Effector CD4-positive, alpha-beta T cell (primary cell): ENCODE data around the gene DTYMK.
"Not testable (repeated sequence)": the region's sequence is repeated elsewhere in the genome, so short reads cannot be mapped to it uniquely, and the experiment has no call there.

Experiments
- DNase-seq: peaks from one replicate; pipeline ENCODE4 v3.0.0-alpha.2; 2020

The DTYMK gene

DNA sequence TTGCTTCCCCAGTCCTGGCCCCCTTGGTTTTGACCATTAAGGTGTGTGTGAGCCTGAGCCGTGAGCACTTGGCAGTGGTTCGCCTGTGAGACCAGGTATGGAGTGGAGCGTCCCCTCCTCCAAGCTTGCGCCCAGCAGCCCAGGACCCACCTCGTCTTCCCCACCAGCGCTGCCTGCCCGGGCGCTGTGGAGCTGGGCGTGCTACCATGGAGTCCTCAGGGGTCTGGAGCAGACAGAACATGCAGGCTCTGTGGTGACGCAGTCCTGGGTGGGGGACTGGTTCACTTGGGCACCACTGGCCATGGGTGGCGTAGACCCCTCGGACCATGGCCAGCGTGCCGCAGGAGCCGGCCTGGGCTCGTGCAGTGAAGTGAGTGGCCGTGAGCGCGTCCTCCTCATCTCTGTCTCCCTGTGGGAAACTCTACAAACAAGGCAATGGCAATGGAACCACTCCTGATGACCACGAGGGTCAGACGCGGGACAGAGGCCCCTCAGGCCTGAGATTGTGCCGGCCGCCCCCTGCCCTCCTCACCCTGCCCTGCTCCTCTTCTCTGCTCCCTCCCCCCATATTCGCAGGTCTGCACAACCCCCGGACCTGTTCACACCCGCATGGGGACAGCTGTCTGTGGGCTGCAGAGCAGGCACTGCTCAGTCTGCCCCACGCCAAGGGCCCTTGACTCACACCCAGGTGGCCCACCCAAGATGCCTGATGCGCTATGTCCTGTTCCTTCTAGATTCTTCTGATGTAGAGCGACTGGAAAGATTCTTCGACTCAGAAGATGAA is 15.0 kb downstream of the DTYMK start:
- no peak for DNase-seq

DNA sequence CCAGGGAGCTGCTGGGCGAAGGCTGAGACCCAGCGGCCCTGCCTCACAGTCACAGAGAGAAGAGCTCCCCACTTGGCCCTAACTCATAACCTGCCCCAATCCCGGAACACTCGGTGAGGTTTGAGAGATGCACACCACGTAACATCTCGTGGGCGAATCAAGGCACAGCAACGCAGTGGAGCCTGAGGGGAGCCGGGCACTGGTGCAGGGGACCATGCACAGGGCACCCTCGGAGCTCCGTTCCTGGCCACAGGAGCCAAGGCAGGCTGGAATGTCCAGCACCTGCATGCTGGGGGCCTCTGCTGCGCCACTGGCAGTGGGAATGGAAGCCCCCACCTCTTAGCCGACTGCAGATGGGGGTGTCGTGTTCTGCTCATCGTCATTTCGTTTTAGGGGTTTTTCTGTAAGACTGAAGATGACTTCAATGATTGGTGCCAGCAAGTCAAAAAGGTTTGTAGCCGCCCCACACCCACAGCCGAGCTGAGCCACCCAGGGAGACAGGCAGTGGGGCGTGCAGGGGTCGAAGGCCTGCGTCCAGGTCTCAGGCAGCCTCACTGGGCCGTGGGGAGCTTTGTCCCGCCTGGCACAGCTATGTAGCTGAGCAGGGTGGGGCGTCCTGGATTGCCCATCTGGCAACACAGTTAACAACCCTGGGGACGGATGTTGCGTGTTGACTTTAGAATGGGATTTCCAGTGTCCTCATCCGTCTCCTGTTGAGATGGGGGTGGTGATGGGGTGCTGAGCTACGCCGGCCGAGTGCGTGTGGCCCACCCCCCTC is 16.1 kb downstream of the DTYMK start:
- no peak for DNase-seq

GRCh38 chr2:241668839-241669238 is 17.8 kb downstream of the DTYMK start:
- no peak for DNase-seq

- no peak for DNase-seq
Measured at GRCh38 chr2:241668354-241668753, 18.3 kb downstream of the DTYMK start.

GRCh38 chr2:241666627-241667400 is 19.8 kb downstream of the DTYMK start:
- no peak for DNase-seq

- no peak for DNase-seq
Measured at GRCh38 chr2:241665731-241666440, 20.7 kb downstream of the DTYMK start.

DNA sequence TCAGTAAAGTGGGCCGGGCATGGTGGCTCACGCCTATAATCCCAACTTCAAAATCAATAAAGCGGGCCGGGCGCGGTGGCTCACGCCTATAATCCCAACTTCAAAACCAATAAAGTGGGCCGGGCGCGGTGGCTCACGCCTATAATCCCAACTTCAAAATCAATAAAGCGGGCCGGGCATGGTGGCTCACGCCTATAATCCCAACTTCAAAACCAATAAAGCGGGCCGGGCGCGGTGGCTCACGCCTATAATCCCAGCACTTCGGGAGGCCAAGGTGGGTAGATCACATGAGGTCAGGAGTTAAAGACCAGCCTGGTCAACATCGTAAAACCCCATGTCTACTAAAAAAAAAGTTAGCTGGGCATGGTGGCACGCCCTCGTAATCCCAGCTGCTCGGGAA is 23.9 kb downstream of the DTYMK start:
- not testable (repeated sequence) for DNase-seq

DNA sequence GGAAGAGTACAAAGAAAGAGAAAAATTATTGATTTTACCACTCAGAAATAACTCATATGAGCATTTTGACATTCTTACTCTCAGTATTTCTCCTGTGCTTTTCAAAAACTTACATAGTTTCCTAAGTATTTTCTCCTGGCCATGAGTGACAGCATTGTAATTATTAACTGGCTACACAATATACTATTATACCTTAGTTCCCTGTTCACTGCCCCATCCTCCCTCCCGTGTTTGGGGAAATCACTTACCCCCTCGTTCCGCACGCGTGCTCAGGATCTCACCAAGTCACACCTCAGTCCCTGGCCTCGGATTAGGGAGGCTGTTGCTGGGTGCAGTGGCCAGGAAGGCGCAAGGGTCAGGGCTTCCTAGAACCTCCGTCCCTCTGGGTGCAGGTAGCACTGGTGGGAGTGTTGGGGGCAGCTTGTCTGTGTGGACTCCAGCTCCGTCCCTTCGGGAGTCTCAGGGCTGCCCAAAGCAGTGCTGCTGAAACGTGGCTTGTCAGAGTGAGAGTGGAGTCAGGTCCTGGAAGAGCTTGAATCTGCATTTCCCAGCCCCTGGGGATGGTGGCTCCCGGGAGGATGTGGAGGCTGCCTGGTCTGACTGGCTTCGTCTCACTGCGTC is 25.9 kb downstream of the DTYMK start:
- DNase-seq = no peak

GRCh38 chr2:241659150-241659739 is 27.4 kb downstream of the DTYMK start:
- DNase-seq = no peak

GRCh38 chr2:241658296-241658695 is 28.3 kb downstream of the DTYMK start:
- no peak for DNase-seq

DNA sequence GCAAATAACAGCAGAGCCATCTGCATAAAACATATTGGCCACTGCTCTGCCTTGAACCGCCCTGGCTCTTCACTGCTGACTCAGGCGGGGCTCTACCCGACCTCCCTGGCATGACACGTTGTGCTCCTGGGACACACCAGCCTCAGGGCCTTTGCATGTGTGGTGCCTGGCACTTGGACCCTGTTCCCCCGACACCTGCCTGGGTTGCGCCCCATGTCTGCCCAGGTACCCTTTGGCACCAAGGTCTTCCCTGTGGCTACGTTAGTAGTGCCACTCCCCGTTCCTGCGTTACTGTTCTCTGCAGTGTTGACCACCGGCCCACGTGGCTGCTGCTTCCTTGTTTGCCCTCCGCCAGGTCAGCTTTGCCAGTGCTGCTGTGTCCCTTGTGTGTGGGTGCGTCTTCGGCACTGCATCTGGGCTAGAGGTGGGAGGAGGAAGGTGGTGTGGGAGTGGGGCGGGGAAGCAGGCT is 28.8 kb downstream of the DTYMK start:
- DNase-seq = no peak

DNA sequence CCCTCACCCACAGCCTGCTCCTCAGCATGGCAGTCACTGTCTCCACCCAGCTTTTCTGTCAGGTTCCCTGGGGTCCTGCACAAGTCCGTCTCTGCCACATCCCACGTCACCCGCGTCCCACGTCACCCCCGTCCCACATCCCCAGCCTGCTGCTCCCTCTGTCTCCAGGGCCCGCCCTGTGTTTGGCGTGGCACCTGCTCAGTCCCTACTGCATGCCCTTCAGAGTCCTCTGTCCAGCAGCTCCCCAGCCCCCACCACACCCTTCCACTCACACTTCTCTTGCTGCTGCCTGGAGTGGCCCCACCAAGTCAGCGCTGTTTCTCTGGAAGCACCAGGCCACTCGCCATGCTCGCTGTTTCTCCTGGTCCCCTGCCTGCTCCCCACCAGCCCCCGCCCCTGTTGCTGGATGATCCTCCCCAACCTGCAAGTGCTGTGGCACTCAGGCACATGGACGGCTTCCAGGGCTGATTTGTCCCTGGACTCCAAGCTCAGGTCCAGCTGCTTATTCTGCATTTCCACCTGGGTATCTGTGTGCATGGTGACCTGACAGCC is 30.3 kb downstream of the DTYMK start:
- no peak for DNase-seq

DNA sequence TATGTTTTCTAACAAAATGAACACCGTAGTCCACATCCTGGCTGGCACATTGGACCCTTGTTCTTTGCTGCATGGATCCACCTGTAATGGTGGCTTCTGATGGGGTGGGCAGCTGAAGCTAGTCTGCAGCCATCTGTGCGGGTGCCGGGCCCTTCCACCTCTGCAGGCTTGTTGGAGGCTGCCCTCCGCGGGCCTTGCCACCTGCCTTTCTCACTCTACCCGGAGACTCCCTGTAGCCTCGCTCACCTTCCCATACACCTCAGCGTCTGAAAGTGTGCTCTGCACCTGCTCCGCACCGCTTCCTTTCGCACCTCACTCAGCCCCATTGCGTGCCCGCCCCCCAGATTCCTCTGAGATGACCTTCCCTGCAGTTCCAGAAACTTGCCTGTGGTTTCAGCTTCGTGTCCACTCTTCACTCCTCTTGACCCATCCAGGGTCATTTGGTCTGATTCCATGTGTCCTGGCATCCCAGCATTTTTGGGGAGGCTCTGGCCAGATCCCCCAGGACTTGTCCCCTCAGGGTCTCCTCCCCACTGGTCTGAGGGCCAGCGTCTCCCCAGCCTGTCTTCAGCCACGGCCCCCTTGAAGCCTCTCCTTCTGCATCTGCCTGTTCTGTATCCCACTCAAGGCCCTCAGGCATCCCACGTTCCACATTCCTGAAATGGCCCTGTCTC is 31.0 kb downstream of the DTYMK start:
- DNase-seq = no peak

DNA sequence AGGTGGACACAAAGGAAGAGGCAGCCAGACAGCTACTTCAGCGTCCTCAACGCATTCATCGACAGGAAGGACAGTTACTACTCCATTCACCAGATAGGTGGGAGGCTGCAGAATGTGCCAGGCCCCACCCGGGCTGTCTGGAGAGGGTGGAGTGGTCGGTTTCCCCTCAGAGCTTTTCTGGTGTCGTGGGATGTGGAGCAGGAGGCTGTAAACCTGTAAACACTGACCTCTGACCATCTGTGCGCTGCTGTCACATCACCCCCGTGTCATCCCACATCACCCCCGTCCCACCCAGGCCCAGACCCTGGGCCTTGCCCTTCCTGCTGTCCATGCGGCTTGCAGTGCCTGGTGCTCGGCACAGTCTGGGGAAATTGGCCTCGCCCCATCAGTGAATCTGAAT is 32.1 kb downstream of the DTYMK start:
- no peak for DNase-seq

- no peak for DNase-seq
Measured at GRCh38 chr2:241653210-241653750, 33.3 kb downstream of the DTYMK start.

DNA sequence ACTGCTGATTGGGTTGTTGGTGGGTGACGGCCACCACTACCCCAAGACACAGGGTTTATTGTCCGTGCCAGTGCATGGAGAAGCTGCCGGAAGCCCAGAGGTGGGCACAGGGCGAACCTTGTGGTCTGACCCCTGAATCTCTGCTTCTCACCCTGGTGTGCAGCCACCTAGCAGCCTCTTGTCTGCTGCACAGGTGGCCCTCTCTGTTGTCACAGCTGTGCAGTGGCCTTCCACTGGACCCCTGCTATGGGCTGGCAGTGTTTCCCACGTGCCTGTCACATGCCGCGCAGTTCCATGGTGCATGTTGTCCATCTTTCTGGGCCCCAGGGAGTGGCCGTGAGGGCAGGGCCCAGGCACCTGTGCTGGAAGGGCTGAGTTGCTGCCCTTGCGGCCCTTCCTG is 33.9 kb downstream of the DTYMK start:
- DNase-seq = no peak

GRCh38 chr2:241652142-241652541 is 34.5 kb downstream of the DTYMK start:
- DNase-seq = no peak

- DNase-seq = no peak
Measured at GRCh38 chr2:241649927-241650326, 36.7 kb downstream of the DTYMK start.

GRCh38 chr2:241649404-241649803 is 37.2 kb downstream of the DTYMK start:
- DNase-seq = no peak

GRCh38 chr2:241648453-241648852 is 38.2 kb downstream of the DTYMK start:
- no peak for DNase-seq
